Measurements from ENCODE around the gene NRG2.

The NRG2 gene

GRCh38 chr5:139872052-139872766 is 170.9 kb downstream of the NRG2 start:
- TF ChIP-seq TCF4 (CRISPR knock-in tag; IDR thresholded peaks at IDR 0.05; ENCODE audit: borderline replicate concordance) (no peak), ZNF70 (CRISPR knock-in tag; IDR thresholded peaks at IDR 0.05) (no peak)
- ATAC-seq: no peak

- no peak for TF ChIP-seq OSR1 (CRISPR knock-in tag; IDR thresholded peaks at IDR 0.05)
- TF ChIP-seq ZNF565 (CRISPR knock-in tag; conservative IDR thresholded peaks at IDR 0.05; ENCODE audit: low read depth): no peak
- no peak for TF ChIP-seq CREB5 (CRISPR knock-in tag; IDR thresholded peaks at IDR 0.05; ENCODE audit: low read depth)
- TF ChIP-seq, protein P1, sequence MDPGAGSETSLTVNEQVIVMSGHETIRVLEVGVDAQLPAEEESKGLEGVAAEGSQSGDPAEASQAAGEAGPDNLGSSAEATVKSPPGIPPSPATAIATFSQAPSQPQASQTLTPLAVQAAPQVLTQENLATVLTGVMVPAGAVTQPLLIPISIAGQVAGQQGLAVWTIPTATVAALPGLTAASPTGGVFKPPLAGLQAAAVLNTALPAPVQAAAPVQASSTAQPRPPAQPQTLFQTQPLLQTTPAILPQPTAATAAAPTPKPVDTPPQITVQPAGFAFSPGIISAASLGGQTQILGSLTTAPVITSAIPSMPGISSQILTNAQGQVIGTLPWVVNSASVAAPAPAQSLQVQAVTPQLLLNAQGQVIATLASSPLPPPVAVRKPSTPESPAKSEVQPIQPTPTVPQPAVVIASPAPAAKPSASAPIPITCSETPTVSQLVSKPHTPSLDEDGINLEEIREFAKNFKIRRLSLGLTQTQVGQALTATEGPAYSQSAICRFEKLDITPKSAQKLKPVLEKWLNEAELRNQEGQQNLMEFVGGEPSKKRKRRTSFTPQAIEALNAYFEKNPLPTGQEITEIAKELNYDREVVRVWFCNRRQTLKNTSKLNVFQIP (CRISPR knock-in tag; IDR thresholded peaks at IDR 0.05; ENCODE audit: borderline replicate concordance, low read depth): no peak
- TF ChIP-seq GLIS3 (CRISPR knock-in tag; IDR thresholded peaks at IDR 0.05): no peak
- no peak for TF ChIP-seq ZC3H10 (CRISPR knock-in tag; IDR thresholded peaks at IDR 0.05)
- TF ChIP-seq, protein P2, sequence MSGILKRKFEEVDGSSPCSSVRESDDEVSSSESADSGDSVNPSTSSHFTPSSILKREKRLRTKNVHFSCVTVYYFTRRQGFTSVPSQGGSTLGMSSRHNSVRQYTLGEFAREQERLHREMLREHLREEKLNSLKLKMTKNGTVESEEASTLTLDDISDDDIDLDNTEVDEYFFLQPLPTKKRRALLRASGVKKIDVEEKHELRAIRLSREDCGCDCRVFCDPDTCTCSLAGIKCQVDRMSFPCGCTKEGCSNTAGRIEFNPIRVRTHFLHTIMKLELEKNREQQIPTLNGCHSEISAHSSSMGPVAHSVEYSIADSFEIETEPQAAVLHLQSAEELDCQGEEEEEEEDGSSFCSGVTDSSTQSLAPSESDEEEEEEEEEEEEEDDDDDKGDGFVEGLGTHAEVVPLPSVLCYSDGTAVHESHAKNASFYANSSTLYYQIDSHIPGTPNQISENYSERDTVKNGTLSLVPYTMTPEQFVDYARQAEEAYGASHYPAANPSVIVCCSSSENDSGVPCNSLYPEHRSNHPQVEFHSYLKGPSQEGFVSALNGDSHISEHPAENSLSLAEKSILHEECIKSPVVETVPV (CRISPR knock-in tag; IDR thresholded peaks at IDR 0.05): no peak
- TF ChIP-seq ZNF70 (CRISPR knock-in tag; IDR thresholded peaks at IDR 0.05): no peak
- TF ChIP-seq CSDC2 (CRISPR knock-in tag; IDR thresholded peaks at IDR 0.05): no peak
- no peak for TF ChIP-seq ARNTL (CRISPR knock-in tag; IDR thresholded peaks at IDR 0.05; ENCODE audit: borderline replicate concordance, low read depth)
- TF ChIP-seq TSHZ2 (CRISPR knock-in tag; IDR thresholded peaks at IDR 0.05): no peak
- TF ChIP-seq ZNF8 (CRISPR knock-in tag; IDR thresholded peaks at IDR 0.05): no peak
- no peak for TF ChIP-seq TOX (CRISPR knock-in tag; IDR thresholded peaks at IDR 0.05; ENCODE audit: borderline replicate concordance)
- TF ChIP-seq BACH2 (CRISPR knock-in tag; IDR thresholded peaks at IDR 0.05; ENCODE audit: borderline replicate concordance): no peak
- no peak for ATAC-seq
These were observed 171.5 kb downstream of the NRG2 start for GRCh38 chr5:139871614-139872013.

DNA sequence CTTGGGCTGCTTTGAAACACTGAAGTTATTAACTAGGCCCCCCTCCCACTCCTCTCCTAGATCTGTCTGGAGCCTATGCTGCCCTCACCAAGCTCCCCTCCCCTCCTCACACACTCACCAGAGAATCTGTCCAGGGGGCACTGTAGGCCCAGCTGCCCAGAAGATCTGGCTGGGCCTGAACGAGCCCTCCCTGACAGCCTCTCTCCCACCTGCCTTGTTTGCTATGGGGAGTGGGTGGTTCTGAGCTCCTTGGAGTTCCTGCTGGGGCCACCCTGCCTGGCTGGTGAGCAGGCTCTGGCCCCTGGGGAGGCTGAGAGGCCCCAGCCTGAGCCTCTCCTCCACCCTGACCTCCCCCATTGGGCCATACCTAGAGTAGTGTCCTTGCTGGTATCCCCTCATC is 172.4 kb downstream of the NRG2 start:
- no peak for ATAC-seq
- TF ChIP-seq BACH2 (CRISPR knock-in tag; IDR thresholded peaks at IDR 0.05; ENCODE audit: borderline replicate concordance): no peak
- no peak for TF ChIP-seq GLIS3 (CRISPR knock-in tag; IDR thresholded peaks at IDR 0.05)
- TF ChIP-seq ZNF8 (CRISPR knock-in tag; IDR thresholded peaks at IDR 0.05): no peak
- TF ChIP-seq TSHZ2 (CRISPR knock-in tag; IDR thresholded peaks at IDR 0.05): no peak
- no peak for TF ChIP-seq ZNF70 (CRISPR knock-in tag; IDR thresholded peaks at IDR 0.05)
- no peak for TF ChIP-seq ZNF565 (CRISPR knock-in tag; conservative IDR thresholded peaks at IDR 0.05; ENCODE audit: low read depth)
- TF ChIP-seq ZFP30 (CRISPR knock-in tag; IDR thresholded peaks at IDR 0.05): no peak
- no peak for TF ChIP-seq ZFP3 (CRISPR knock-in tag; IDR thresholded peaks at IDR 0.05)
